Osteoblast (primary cell): ENCODE data around the gene NFIB. TPM values are rescaled to one million over a fixed set of nuclear protein-coding genes. Genes with fewer than 3 reads are reported as not detected.

Experiments used
- DNase-seq: peaks from one replicate; pipeline ENCODE4 v3.0.0; 2011; ENCODE audit warnings: low spot score, mixed read lengths; ENCODE audit not compliant: insufficient read length; ENCODE audit errors: missing footprints
- H2AFZ ChIP-seq: 2 replicates; pipeline ENCODE4 v1.6.0; 2011; ENCODE audit warnings: mild to moderate bottlenecking, low read length
- H3K27ac ChIP-seq: 2 replicates; pipeline ENCODE4 v1.5.1; 2011; ENCODE audit warnings: mild to moderate bottlenecking, low read depth, low read length, moderate library complexity
- H3K27me3 ChIP-seq: 2 replicates; pipeline ENCODE4 v1.6.0; 2012; ENCODE audit warnings: mild to moderate bottlenecking, control low read depth, inconsistent platforms, low read length, moderate library complexity; ENCODE audit not compliant: insufficient read depth
- H3K36me3 ChIP-seq: 2 replicates; pipeline ENCODE4 v1.5.1; 2011; ENCODE audit warnings: mild to moderate bottlenecking, low read length, control low read depth, moderate library complexity; ENCODE audit not compliant: insufficient read depth
- H3K4me1 ChIP-seq: 2 replicates; pipeline ENCODE4 v1.5.1; 2011; ENCODE audit warnings: mild to moderate bottlenecking, low read length, control low read depth, moderate library complexity; ENCODE audit not compliant: insufficient read depth
- H3K4me2 ChIP-seq: 2 replicates; pipeline ENCODE4 v1.6.0; 2011; ENCODE audit warnings: mild to moderate bottlenecking, low read length; ENCODE audit not compliant: insufficient read depth
- H3K4me3 ChIP-seq: fragments of 200-600 bp; sonication (generic); 3 replicates; pipeline ENCODE4 v1.5.1; 2012; ENCODE audit warnings: mild to moderate bottlenecking, low read length, inconsistent platforms; ENCODE audit not compliant: insufficient read depth
- H3K79me2 ChIP-seq: 2 replicates; pipeline ENCODE4 v1.6.0; 2012; ENCODE audit warnings: mild to moderate bottlenecking, low read length, control low read depth, inconsistent platforms; ENCODE audit not compliant: insufficient read depth
- H3K9me3 ChIP-seq: 2 replicates; pipeline ENCODE4 v1.5.1; 2011; ENCODE audit warnings: low read depth, low read length, control low read depth
- H4K20me1 ChIP-seq: 2 replicates; pipeline ENCODE4 v1.6.0; 2012; ENCODE audit warnings: mild to moderate bottlenecking, low read length, control low read depth; ENCODE audit not compliant: insufficient read depth
- CTCF ChIP-seq: IDR thresholded peaks from 2 replicates; pipeline ENCODE4 v1.5.1; 2011; ENCODE audit warnings: mild to moderate bottlenecking, low read depth, low read length, moderate library complexity; ENCODE audit errors: extremely low read depth
- total RNA-seq: library from RNA; depleted of rRNA; stranded (reverse); fragments of >200 nt; gene quantifications from 2 replicates; pipeline ENCODE4 v1.2.3, GENCODE V29; 2012

Gene NFIB
- total RNA-seq, 1 donor, result 21.0 TPM

GRCh38 chr9:14246951-14247350 lies 67.0 kb downstream of the NFIB start:
- H4K20me1 ChIP-seq, result no peaks in the 10 kb centered on the region
- H3K79me2 ChIP-seq, result peaks cover 33% of the 10 kb centered on the region
- no peak overlapping the region for H2AFZ ChIP-seq
- H3K27ac ChIP-seq, result no peak overlapping the region
- no peak for TF ChIP-seq CTCF
- peaks cover 44% of the 10 kb centered on the region for H3K4me1 ChIP-seq
- no peak overlapping the region for H3K4me3 ChIP-seq
- no peak for DNase-seq
- no peaks in the 10 kb centered on the region for H3K36me3 ChIP-seq
- H3K4me2 ChIP-seq, result no peak overlapping the region
- H3K9me3 ChIP-seq, result no peaks in the 10 kb centered on the region
- no peaks in the 10 kb centered on the region for H3K27me3 ChIP-seq

GRCh38 chr9:14245901-14246525 lies 67.9 kb downstream of the NFIB start:
- H3K27me3 ChIP-seq, result no peaks in the 10 kb centered on the region
- TF ChIP-seq CTCF, result no peak
- H3K79me2 ChIP-seq, result peaks cover 33% of the 10 kb centered on the region
- no peak for DNase-seq
- H3K4me1 ChIP-seq, result peaks cover 35% of the 10 kb centered on the region
- H3K36me3 ChIP-seq, result no peaks in the 10 kb centered on the region
- no peak overlapping the region for H2AFZ ChIP-seq
- no peaks in the 10 kb centered on the region for H3K9me3 ChIP-seq
- peak overlapping the region; percentile 26 for H3K27ac ChIP-seq
- H3K4me2 ChIP-seq, result peak overlapping the region; percentile 59
- no peaks in the 10 kb centered on the region for H4K20me1 ChIP-seq
- H3K4me3 ChIP-seq, result peak overlapping the region; percentile 12

GRCh38 chr9:14243514-14244042 lies 70.4 kb downstream of the NFIB start:
- Histone ChIP-seq H2AFZ (no peak overlapping the region), H3K4me3 (no peak overlapping the region), H3K36me3 (no peaks in the 10 kb centered on the region), H3K27ac (no peak overlapping the region), H3K4me2 (no peak overlapping the region), H3K9me3 (no peaks in the 10 kb centered on the region), H3K79me2 (peaks cover 29% of the 10 kb centered on the region), H3K27me3 (no peaks in the 10 kb centered on the region), H3K4me1 (peaks cover 30% of the 10 kb centered on the region), H4K20me1 (no peaks in the 10 kb centered on the region)
- no peak for TF ChIP-seq CTCF
- DNase-seq, result no peak

DNA sequence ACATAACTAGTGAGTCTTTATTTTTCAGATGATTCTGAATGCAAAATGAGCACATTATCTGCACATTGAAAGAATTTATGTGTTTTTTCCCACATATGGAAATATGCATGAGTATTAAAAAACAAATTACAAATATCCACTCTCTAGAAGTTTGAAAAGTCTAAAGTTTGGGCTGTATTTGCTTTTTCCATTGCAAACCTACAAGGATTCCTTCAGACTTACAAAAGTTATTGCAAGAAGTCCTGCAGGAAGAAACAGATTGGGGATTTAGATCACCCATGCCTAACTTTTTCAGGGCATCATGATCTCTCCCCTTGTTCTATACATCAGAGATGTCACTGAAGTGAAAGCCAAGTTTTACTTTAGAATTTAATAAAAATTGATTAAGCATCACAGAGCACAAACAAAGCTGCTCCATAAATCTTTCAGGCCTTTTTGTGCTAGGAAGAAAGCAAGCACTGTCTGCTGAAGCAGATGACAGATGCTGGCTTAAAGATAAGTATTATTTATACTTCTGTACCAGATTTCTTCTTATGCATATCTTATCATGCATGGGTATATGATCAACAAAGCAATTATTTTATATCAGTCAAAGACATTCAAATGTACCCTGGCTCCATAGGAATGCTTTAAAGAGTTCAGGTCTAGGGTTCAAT lies 71.7 kb downstream of the NFIB start:
- no peak for TF ChIP-seq CTCF
- Histone ChIP-seq H3K4me1 (peaks cover 37% of the 10 kb centered on the region), H3K36me3 (no peaks in the 10 kb centered on the region), H3K27me3 (no peaks in the 10 kb centered on the region), H2AFZ (no peak overlapping the region), H3K9me3 (no peaks in the 10 kb centered on the region), H3K79me2 (peaks cover 31% of the 10 kb centered on the region), H3K4me2 (no peak overlapping the region), H4K20me1 (no peaks in the 10 kb centered on the region), H3K27ac (no peak overlapping the region), H3K4me3 (no peak overlapping the region)
- no peak for DNase-seq
